Peyer's patch (tissue), 4 donors: Measurements from ENCODE around the gene RET.

Source experiments
- POLR2A ChIP-seq, 2 donors: fragments of 450-650 bp; IDR thresholded peaks; one replicate each; pipeline ENCODE4 v1.5.1; 2017; ENCODE audit warnings: antibody characterized with exemption in 2 of 2, mild to moderate bottlenecking in 2 of 2, moderate library complexity in 2 of 2
- TF ChIP-seq, protein P1 (sequence below), 6 experiments: fragments of 450-650 bp in 4 of 6; fragments of 200-600 bp in 2 of 6; sonication (generic) in 1 of 6; IDR thresholded peaks; one replicate each; pipeline ENCODE4 v1.5.1; 2017 to 2019; ENCODE audit warnings: antibody characterized with exemption in 6 of 6, mild to moderate bottlenecking in 3 of 6, moderate library complexity in 1 of 6

DNA sequence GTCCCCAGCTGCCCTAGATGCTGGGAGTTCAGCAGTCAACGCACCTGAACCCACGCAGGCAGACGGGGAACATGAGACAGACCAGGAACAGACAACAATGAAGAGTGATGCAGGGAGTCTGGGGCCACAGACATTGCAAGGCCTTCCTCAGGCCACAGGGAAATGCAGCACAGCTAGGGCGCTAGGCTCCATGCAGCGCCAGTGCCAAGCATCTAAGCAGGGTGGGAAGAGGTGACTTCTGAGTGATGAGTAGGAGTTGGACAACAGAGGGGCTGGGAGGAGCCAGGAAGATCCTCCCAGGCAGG, 7.7 kb upstream of the RET start:
- TF ChIP-seq POLR2A (IDR thresholded peaks at IDR 0.05) = no peak
- TF ChIP-seq, protein P1, sequence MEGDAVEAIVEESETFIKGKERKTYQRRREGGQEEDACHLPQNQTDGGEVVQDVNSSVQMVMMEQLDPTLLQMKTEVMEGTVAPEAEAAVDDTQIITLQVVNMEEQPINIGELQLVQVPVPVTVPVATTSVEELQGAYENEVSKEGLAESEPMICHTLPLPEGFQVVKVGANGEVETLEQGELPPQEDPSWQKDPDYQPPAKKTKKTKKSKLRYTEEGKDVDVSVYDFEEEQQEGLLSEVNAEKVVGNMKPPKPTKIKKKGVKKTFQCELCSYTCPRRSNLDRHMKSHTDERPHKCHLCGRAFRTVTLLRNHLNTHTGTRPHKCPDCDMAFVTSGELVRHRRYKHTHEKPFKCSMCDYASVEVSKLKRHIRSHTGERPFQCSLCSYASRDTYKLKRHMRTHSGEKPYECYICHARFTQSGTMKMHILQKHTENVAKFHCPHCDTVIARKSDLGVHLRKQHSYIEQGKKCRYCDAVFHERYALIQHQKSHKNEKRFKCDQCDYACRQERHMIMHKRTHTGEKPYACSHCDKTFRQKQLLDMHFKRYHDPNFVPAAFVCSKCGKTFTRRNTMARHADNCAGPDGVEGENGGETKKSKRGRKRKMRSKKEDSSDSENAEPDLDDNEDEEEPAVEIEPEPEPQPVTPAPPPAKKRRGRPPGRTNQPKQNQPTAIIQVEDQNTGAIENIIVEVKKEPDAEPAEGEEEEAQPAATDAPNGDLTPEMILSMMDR (IDR thresholded peaks at IDR 0.05) = no peak
